ENCODE measurements around the gene PRSS57. TPM values are rescaled to one million over a fixed set of nuclear protein-coding genes. Genes with fewer than 3 reads are reported as not detected.

PRSS57 gene
- total and polyA plus RNA-seq, 2 of the 13 experiments (the other 11 are each of a cell fraction or from before 2014, with no cell fraction given): 0.12 TPM; not detected in 1

- TF ChIP-seq RNF219 (CRISPR knock-in tag; IDR thresholded peaks at IDR 0.05): no peak
- no peak for TF ChIP-seq RBM39 (IDR thresholded peaks at IDR 0.05; ENCODE audit: low read depth, low read length, poor library complexity, severe bottlenecking)
- TF ChIP-seq RAD51 (IDR thresholded peaks at IDR 0.05; ENCODE audit: borderline replicate concordance): no peak
- TF ChIP-seq FOXO1 (CRISPR knock-in tag; IDR thresholded peaks at IDR 0.05): peak; percentile 76
- TF ChIP-seq HOXA9 (CRISPR knock-in tag; IDR thresholded peaks at IDR 0.05; ENCODE audit: borderline replicate concordance): 0 out of 2 replicates have a peak, but pooled peaks have one; percentile 65
- TF ChIP-seq KLF11 (CRISPR knock-in tag; IDR thresholded peaks at IDR 0.05): no peak
- no peak for TF ChIP-seq CHD4 (IDR thresholded peaks at IDR 0.05; ENCODE audit: borderline replicate concordance, low read length)
- 0 out of 2 replicates have a peak, but pooled peaks have one; percentile 19 for TF ChIP-seq ZNF160 (CRISPR knock-in tag; IDR thresholded peaks at IDR 0.05)
- TF ChIP-seq, protein P1, sequence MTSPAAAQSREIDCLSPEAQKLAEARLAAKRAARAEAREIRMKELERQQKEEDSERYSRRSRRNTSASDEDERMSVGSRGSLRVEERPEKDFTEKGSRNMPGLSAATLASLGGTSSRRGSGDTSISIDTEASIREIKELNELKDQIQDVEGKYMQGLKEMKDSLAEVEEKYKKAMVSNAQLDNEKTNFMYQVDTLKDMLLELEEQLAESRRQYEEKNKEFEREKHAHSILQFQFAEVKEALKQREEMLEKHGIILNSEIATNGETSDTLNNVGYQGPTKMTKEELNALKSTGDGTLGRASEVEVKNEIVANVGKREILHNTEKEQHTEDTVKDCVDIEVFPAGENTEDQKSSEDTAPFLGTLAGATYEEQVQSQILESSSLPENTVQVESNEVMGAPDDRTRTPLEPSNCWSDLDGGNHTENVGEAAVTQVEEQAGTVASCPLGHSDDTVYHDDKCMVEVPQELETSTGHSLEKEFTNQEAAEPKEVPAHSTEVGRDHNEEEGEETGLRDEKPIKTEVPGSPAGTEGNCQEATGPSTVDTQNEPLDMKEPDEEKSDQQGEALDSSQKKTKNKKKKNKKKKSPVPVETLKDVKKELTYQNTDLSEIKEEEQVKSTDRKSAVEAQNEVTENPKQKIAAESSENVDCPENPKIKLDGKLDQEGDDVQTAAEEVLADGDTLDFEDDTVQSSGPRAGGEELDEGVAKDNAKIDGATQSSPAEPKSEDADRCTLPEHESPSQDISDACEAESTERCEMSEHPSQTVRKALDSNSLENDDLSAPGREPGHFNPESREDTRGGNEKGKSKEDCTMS (CRISPR knock-in tag; conservative IDR thresholded peaks at IDR 0.05): no peak
- TF ChIP-seq HMG20A (CRISPR knock-in tag; IDR thresholded peaks at IDR 0.05; ENCODE audit: borderline replicate concordance): peak; percentile 85; the same call in 1 of the 2 replicates
- TF ChIP-seq, protein P2, sequence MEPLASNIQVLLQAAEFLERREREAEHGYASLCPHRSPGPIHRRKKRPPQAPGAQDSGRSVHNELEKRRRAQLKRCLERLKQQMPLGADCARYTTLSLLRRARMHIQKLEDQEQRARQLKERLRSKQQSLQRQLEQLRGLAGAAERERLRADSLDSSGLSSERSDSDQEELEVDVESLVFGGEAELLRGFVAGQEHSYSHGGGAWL (CRISPR knock-in tag; IDR thresholded peaks at IDR 0.05): peak; percentile 37
- no peak for TF ChIP-seq KIAA2018 (CRISPR knock-in tag; IDR thresholded peaks at IDR 0.05; ENCODE audit: borderline replicate concordance)
- TF ChIP-seq SIX1 (CRISPR knock-in tag; IDR thresholded peaks at IDR 0.05; ENCODE audit: borderline replicate concordance): peak; percentile 17; the same call in 1 of the 2 replicates
- TF ChIP-seq MTF1 (CRISPR knock-in tag; IDR thresholded peaks at IDR 0.05): no peak
These were observed 34.3 kb downstream of the PRSS57 start (continued) for GRCh38 chr19:660793-661426.

All from HepG2 (cell line).